Ascending aorta (tissue), 2 donors: ENCODE data around the gene CACNA1D. TPM values are rescaled to one million over a fixed set of nuclear protein-coding genes. Genes with fewer than 3 reads are reported as not detected.

Source experiments
- DNase-seq, 2 donors: peaks; one replicate each; pipeline ENCODE4 v3.0.0-alpha.2; 2019; ENCODE audit warnings: low spot score in 2 of 2
- H3K27ac ChIP-seq, 2 donors: fragments of 200-600 bp; sonication (generic); one replicate each; pipeline ENCODE4 v1.5.1; 2016 to 2017; ENCODE audit warnings: mild to moderate bottlenecking in 1 of 2
- H3K27me3 ChIP-seq: fragments of 200-600 bp; sonication (generic); one replicate; pipeline ENCODE4 v1.5.1; 2017
- H3K36me3 ChIP-seq, 2 donors: fragments of 200-600 bp; sonication (generic); one replicate each; pipeline ENCODE4 v1.5.1; 2016
- H3K4me1 ChIP-seq, 2 donors: fragments of 200-600 bp; sonication (generic); one replicate each; pipeline ENCODE4 v1.5.1; 2016 to 2017; ENCODE audit warnings: mild to moderate bottlenecking in 1 of 2
- H3K4me3 ChIP-seq, 2 donors: fragments of 200-600 bp; sonication (generic); one replicate each; pipeline ENCODE4 v1.5.1; 2016 to 2017; ENCODE audit warnings: mild to moderate bottlenecking in 1 of 2
- H3K9me3 ChIP-seq, 2 donors: fragments of 200-600 bp; sonication (generic); one replicate each; pipeline ENCODE4 v1.5.1; 2016
- intact Hi-C: fragments of 100-400 bp; cut with DNase I; formaldehyde crosslinking; loops from one replicate; pipeline ENCODE4 v1.15.1; 2023
- total RNA-seq: library from RNA; depleted of rRNA; stranded (reverse); fragments of >200 nt; gene quantifications from one replicate; pipeline ENCODE4 v1.1.0, GENCODE V29; 2016
- TF ChIP-seq, protein P1 (sequence below), 3 experiments: fragments of 200-600 bp in 2 of 3; fragments of 450-650 bp in 1 of 3; sonication (generic) in 2 of 3; IDR thresholded peaks; one replicate each; pipeline ENCODE4 v1.5.1; 2016 to 2019; ENCODE audit warnings: antibody characterized with exemption in 3 of 3, mild to moderate bottlenecking in 1 of 3, moderate library complexity in 1 of 3

Gene CACNA1D
- total RNA-seq, 1 donor from 2014 or later: 0.43 TPM

DNA sequence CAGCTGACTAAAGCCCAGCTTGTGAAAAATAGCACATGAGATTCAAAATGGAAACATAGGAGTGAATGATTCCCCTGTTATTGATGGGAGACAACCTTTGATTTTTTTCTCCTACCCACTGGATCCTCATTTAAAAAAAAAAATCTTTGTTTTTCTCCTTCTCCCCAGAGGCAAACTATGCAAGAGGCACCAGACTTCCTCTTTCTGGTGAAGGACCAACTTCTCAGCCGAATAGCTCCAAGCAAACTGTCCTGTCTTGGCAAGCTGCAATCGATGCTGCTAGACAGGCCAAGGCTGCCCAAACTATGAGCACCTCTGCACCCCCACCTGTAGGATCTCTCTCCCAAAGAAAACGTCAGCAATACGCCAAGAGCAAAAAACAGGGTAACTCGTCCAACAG lies 2.6 kb downstream of the CACNA1D start:
- H3K4me1 ChIP-seq: peaks cover 9 to 15% of the 10 kb centered on the region in 2 donors
- DNase-seq: no peak
- H3K27ac ChIP-seq: no peak overlapping the region
- TF ChIP-seq, protein P1, sequence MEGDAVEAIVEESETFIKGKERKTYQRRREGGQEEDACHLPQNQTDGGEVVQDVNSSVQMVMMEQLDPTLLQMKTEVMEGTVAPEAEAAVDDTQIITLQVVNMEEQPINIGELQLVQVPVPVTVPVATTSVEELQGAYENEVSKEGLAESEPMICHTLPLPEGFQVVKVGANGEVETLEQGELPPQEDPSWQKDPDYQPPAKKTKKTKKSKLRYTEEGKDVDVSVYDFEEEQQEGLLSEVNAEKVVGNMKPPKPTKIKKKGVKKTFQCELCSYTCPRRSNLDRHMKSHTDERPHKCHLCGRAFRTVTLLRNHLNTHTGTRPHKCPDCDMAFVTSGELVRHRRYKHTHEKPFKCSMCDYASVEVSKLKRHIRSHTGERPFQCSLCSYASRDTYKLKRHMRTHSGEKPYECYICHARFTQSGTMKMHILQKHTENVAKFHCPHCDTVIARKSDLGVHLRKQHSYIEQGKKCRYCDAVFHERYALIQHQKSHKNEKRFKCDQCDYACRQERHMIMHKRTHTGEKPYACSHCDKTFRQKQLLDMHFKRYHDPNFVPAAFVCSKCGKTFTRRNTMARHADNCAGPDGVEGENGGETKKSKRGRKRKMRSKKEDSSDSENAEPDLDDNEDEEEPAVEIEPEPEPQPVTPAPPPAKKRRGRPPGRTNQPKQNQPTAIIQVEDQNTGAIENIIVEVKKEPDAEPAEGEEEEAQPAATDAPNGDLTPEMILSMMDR (IDR thresholded peaks at IDR 0.05): no peak
- no peaks in the 10 kb centered on the region for H3K9me3 ChIP-seq
- intact Hi-C loops: no loop called here
- H3K4me3 ChIP-seq: no peak overlapping the region
- H3K27me3 ChIP-seq: peaks cover 8% of the 10 kb centered on the region
- no peaks in the 10 kb centered on the region for H3K36me3 ChIP-seq

DNA sequence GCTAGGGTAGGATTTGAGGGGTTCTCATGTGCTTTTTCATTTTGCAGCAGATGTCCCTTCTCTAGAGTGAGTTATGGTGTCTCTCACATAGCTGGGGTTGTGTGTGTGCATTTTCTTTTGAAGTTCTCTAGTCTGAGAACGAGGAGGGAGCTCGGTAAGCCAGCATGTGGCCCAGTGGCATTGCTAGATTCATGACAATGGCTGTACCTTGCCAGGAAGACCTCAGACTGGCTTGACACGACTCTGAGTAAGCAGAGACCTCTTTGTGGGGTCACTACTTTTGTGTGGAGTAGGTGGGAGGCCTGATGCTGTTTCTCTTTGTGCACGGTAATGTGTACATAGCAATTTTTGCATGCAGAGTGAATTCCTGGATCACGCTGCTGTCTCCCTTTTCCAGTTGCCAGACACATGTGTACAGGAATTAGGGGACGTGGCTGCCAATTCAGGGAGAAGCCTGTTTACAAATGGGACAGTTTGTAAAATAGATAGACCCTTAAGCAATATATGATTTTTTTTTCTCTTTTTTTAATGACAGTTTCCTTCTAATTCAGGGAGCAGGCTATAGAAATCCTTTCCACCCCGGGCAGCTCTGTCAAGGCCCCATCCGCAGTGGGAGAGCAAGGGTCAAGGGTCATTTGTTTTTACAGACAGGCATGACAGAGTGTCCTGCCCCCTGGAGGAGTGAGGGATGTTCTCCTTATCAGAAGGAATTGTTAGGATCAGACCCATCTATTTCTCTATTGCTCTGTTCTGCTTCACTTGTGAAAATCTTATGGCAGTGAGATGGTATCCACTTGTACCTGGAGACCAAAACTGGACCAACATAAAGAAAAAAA lies 4.6 kb downstream of the CACNA1D start:
- no peak for DNase-seq
- no peak overlapping the region for H3K4me3 ChIP-seq
- intact Hi-C loops: no loop called here
- H3K9me3 ChIP-seq: no peaks in the 10 kb centered on the region
- H3K4me1 ChIP-seq: peaks cover 9 to 11% of the 10 kb centered on the region in 2 donors
- no peak overlapping the region for H3K27ac ChIP-seq
- peaks cover 8% of the 10 kb centered on the region for H3K27me3 ChIP-seq
- TF ChIP-seq, protein P1 (IDR thresholded peaks at IDR 0.05): no peak
- H3K36me3 ChIP-seq: no peaks in the 10 kb centered on the region

DNA sequence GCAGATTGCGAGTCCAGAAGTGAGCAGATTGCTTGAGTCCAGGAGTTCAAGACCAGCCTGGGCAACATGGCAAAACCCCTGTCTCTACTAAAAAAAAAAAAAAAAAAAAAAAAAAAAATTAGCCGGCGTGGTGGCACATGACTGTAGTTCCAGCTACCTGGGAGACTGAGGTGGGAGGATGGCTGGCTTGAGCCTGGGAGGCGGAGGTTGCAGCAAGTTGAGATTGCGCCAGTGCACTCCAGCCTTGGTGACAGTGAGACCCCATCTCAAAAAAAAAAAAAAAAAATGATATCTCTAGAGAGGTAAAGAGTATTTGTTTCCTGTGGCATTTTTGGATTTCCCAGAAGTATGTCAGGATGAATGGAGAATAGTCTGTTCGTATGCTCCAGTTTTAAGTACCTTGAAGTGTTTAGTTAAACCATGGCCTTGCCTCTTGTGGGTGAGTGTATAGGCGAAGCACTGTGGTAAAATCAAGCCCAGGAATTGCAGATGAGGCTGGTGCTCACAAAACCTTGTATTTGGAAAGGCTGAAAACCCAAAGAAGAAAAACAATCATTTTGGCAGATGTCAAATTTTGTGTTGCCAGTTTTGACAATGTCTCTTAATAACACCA lies 5.9 kb downstream of the CACNA1D start:
- no peak overlapping the region for H3K27ac ChIP-seq
- no peak for DNase-seq
- TF ChIP-seq, protein P1 (IDR thresholded peaks at IDR 0.05): no peak
- H3K4me3 ChIP-seq: no peak overlapping the region
- intact Hi-C loops: no loop called here
- no peaks in the 10 kb centered on the region for H3K36me3 ChIP-seq
- H3K4me1 ChIP-seq: peaks cover 4 to 6% of the 10 kb centered on the region in 2 donors
- H3K27me3 ChIP-seq: peaks cover 4% of the 10 kb centered on the region
- no peaks in the 10 kb centered on the region for H3K9me3 ChIP-seq

DNA sequence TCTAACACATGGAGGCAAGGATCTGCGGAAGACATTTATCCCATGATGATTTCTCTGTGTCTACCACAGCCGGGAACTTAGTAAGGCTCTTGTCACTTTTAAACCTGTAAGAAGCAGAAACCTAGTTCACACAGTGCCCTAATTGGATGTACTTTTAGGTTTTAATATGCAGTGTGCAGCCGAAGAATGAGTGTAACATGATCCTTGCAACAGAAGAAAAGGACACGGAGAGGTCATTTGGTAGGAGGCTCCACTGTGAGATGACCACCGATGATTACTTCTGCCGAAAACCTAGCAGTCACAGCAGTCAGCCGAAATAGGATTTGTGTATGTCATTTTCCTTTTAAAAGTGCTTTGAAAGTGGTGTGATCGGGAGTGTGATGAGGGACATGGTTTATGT lies 6.8 kb downstream of the CACNA1D start:
- no peak for DNase-seq
- Histone ChIP-seq H3K4me3 (no peak overlapping the region), H3K36me3 (no peaks in the 10 kb centered on the region), H3K27ac (no peak overlapping the region), H3K27me3 (no peaks in the 10 kb centered on the region), H3K9me3 (no peaks in the 10 kb centered on the region), H3K4me1 (no peaks in the 10 kb centered on the region)
- intact Hi-C loops: no loop called here
- TF ChIP-seq, protein P1 (IDR thresholded peaks at IDR 0.05): no peak

DNA sequence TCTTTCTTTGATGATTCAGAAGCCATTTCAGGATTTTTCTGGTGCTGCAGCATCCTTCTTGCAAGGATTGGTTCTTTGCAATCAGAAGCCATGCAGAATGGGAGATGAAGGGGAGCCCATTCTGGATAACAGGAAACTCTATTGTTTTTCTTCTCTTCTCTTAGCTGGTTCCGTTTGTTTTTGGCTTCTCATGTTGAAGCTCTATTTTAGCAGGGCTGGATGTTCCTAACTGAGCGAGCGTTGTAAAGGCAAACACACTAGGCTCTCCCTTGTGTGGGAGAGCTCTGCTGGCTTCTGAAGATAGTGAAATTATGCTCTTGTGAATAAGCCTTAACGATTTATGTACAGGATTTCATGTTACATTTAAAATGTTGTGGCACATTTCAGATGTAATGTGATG lies 8.3 kb downstream of the CACNA1D start:
- no peaks in the 10 kb centered on the region for H3K36me3 ChIP-seq
- no peak for DNase-seq
- H3K27me3 ChIP-seq: no peaks in the 10 kb centered on the region
- intact Hi-C loops: no loop called here
- no peaks in the 10 kb centered on the region for H3K4me1 ChIP-seq
- H3K4me3 ChIP-seq: no peak overlapping the region
- TF ChIP-seq, protein P1 (IDR thresholded peaks at IDR 0.05): no peak
- H3K9me3 ChIP-seq: no peaks in the 10 kb centered on the region
- H3K27ac ChIP-seq: no peak overlapping the region
